NCI-H510A (cell line): ENCODE results near the gene ADCYAP1R1.

Source experiments
- DNase-seq: peaks from one replicate; lab custom pipeline; 2025; lab: John Stamatoyannopoulos, UW

ADCYAP1R1 gene

GRCh38 chr7:31068006-31068675 lies 16.0 kb downstream of the ADCYAP1R1 start:
- no peak for DNase-seq

- DNase-seq = no peak
These were observed 17.9 kb downstream of the ADCYAP1R1 start for GRCh38 chr7:31069860-31070555.

- DNase-seq = no peak
These were observed 19.0 kb downstream of the ADCYAP1R1 start for GRCh38 chr7:31070991-31071644.

- DNase-seq = no peak
These were observed 19.5 kb downstream of the ADCYAP1R1 start for GRCh38 chr7:31071645-31072029.

GRCh38 chr7:31073326-31074119 lies 21.4 kb downstream of the ADCYAP1R1 start:
- no peak for DNase-seq

GRCh38 chr7:31074120-31074383 lies 21.9 kb downstream of the ADCYAP1R1 start:
- no peak for DNase-seq

GRCh38 chr7:31074403-31075085 lies 22.4 kb downstream of the ADCYAP1R1 start:
- no peak for DNase-seq

- DNase-seq = no peak
These were observed 22.9 kb downstream of the ADCYAP1R1 start for GRCh38 chr7:31075086-31075405.

- no peak for DNase-seq
These were observed 23.9 kb downstream of the ADCYAP1R1 start for GRCh38 chr7:31076051-31076450.

GRCh38 chr7:31076641-31077310 lies 24.7 kb downstream of the ADCYAP1R1 start:
- no peak for DNase-seq

- DNase-seq = no peak
These were observed 25.6 kb downstream of the ADCYAP1R1 start for GRCh38 chr7:31077484-31078362.

GRCh38 chr7:31078363-31078990 lies 26.4 kb downstream of the ADCYAP1R1 start:
- no peak for DNase-seq

- DNase-seq = no peak
These were observed 27.2 kb downstream of the ADCYAP1R1 start for GRCh38 chr7:31079126-31079823.

GRCh38 chr7:31079824-31080511 lies 27.9 kb downstream of the ADCYAP1R1 start:
- no peak for DNase-seq

GRCh38 chr7:31080763-31081162 lies 28.7 kb downstream of the ADCYAP1R1 start:
- DNase-seq = no peak

- no peak for DNase-seq
These were observed 29.9 kb downstream of the ADCYAP1R1 start for GRCh38 chr7:31082017-31082416.

- no peak for DNase-seq
These were observed 30.3 kb downstream of the ADCYAP1R1 start for GRCh38 chr7:31082447-31082846.

- no peak for DNase-seq
These were observed 31.2 kb downstream of the ADCYAP1R1 start for GRCh38 chr7:31083210-31083786.

- no peak for DNase-seq
These were observed 32.1 kb downstream of the ADCYAP1R1 start for GRCh38 chr7:31084226-31084625.
